Brain microvascular endothelial cell (primary cell): ENCODE results near the gene TP53BP2.
"Not testable (repeated sequence)": the region's sequence is repeated elsewhere in the genome, so short reads cannot be mapped to it uniquely, and the experiment has no call there.

Source experiments
- DNase-seq: peaks from one replicate; pipeline ENCODE4 v3.0.0-alpha.2; 2020
- H3K27ac ChIP-seq: fragments of 250-450 bp; sonication (Bioruptor Pico); 2 replicates; pipeline ENCODE4 v1.5.1; 2020; ENCODE audit warnings: mild to moderate bottlenecking, moderate library complexity
- H3K27me3 ChIP-seq: fragments of 250-450 bp; sonication (Bioruptor Pico); replicated peaks from 2 replicates; pipeline ENCODE4 v1.5.1; 2020; ENCODE audit warnings: mild to moderate bottlenecking
- H3K36me3 ChIP-seq: fragments of 250-450 bp; sonication (Bioruptor Pico); replicated peaks from 2 replicates; pipeline ENCODE4 v1.5.1; 2020; ENCODE audit warnings: mild to moderate bottlenecking
- H3K4me3 ChIP-seq: 2 replicates; pipeline ENCODE4 v1.5.1; 2011; ENCODE audit warnings: low read depth, mild to moderate bottlenecking, control low read depth, low read length, moderate library complexity
- CTCF ChIP-seq: IDR thresholded peaks from 2 replicates; pipeline ENCODE4 v1.5.1; 2011; ENCODE audit warnings: low read depth, mild to moderate bottlenecking, moderate library complexity, low read length, control low read depth, inconsistent platforms; ENCODE audit errors: missing control alignments
- in situ Hi-C: cut with HindIII; loops from 2 replicates; pipeline ENCODE4 v1.10.0; 2017; ENCODE audit warnings: low sequenced_read_pairs, low pct_ligation_motif_present

Gene TP53BP2

GRCh38 chr1:223870617-223871574, 25.1 kb upstream of the TP53BP2 start:
- TF ChIP-seq CTCF: no peak
- no peak for DNase-seq

GRCh38 chr1:223864599-223865368, 19.0 kb upstream of the TP53BP2 start:
- in situ Hi-C loops, H3K4me3 ChIP-seq, DNase-seq, H3K36me3 ChIP-seq, H3K27me3 ChIP-seq, H3K27ac ChIP-seq: not testable (repeated sequence)

More at GRCh38 chr1:223870617-223871574, 25.1 kb upstream of the TP53BP2 start:
- H3K4me3 ChIP-seq: no peak overlapping the region
- H3K27me3 ChIP-seq: no peaks in the 10 kb centered on the region
- in situ Hi-C loops: no loop called here
- no peak overlapping the region for H3K27ac ChIP-seq
- no peaks in the 10 kb centered on the region for H3K36me3 ChIP-seq

GRCh38 chr1:223864084-223864483, 18.3 kb upstream of the TP53BP2 start:
- DNase-seq: no peak
- no peaks in the 10 kb centered on the region for H3K36me3 ChIP-seq
- no peak overlapping the region for H3K27ac ChIP-seq
- no peak for TF ChIP-seq CTCF
- in situ Hi-C loops: no loop called here
- H3K4me3 ChIP-seq: no peak overlapping the region
- no peaks in the 10 kb centered on the region for H3K27me3 ChIP-seq

GRCh38 chr1:223861904-223862303, 16.2 kb upstream of the TP53BP2 start:
- in situ Hi-C loops: no loop called here
- Histone ChIP-seq H3K36me3 (no peaks in the 10 kb centered on the region), H3K27ac (no peak overlapping the region), H3K27me3 (no peaks in the 10 kb centered on the region), H3K4me3 (no peak overlapping the region)
- DNase-seq: no peak
- TF ChIP-seq CTCF: no peak

GRCh38 chr1:223860051-223860622, 14.4 kb upstream of the TP53BP2 start:
- H3K36me3 ChIP-seq: no peaks in the 10 kb centered on the region
- H3K4me3 ChIP-seq: no peak overlapping the region
- no peaks in the 10 kb centered on the region for H3K27me3 ChIP-seq
- H3K27ac ChIP-seq: no peak overlapping the region
- TF ChIP-seq CTCF: no peak
- in situ Hi-C loops: no loop called here
- DNase-seq: no peak

GRCh38 chr1:223859058-223859457, 13.3 kb upstream of the TP53BP2 start:
- no peak overlapping the region for H3K27ac ChIP-seq
- H3K27me3 ChIP-seq: no peaks in the 10 kb centered on the region
- in situ Hi-C loops: no loop called here
- TF ChIP-seq CTCF: no peak
- no peak overlapping the region for H3K4me3 ChIP-seq
- no peaks in the 10 kb centered on the region for H3K36me3 ChIP-seq
- DNase-seq: no peak
